HEK293 (cell line): ENCODE measurements around the gene MMP15.

Experiments used
- CTCF ChIA-PET: fragments of 350-600 bp; formaldehyde crosslinking; extraction: SDS; loops from one replicate; lab custom pipeline; 2021; ENCODE audit warnings: antibody characterized with exemption; lab: Yijun Ruan, JAX
- POLR2A ChIA-PET: fragments of 300-600 bp; formaldehyde crosslinking; extraction: SDS; loops from one replicate; lab custom pipeline; 2020; ENCODE audit warnings: antibody characterized with exemption, inconsistent platforms; lab: Yijun Ruan, JAX
- H3K27ac ChIP-seq: fragments of 200-500 bp; sonication (Bioruptor generic); 2 replicates; pipeline ENCODE4 v1.5.1; 2014; ENCODE audit warnings: low read depth, low read length, control low read depth, inconsistent platforms; ENCODE audit errors: extremely low read depth
- H3K36me3 ChIP-seq, 2 experiments: fragments of 200-500 bp in 1 of 2; sonication (Bioruptor generic) in 1 of 2; 1 replicate in 1 of 2; 2 replicates in 1 of 2; pipeline ENCODE4 v1.5.1; 2014 to 2017; ENCODE audit warnings: inconsistent platforms in 2 of 2, low read length in 2 of 2; ENCODE audit not compliant: control insufficient read depth in 2 of 2, insufficient read depth in 1 of 2
- H3K4me1 ChIP-seq: fragments of 200-500 bp; sonication (Bioruptor generic); 2 replicates; pipeline ENCODE4 v1.5.1; 2014; ENCODE audit warnings: mild to moderate bottlenecking, low read length, inconsistent platforms; ENCODE audit not compliant: control insufficient read depth, insufficient read depth
- H3K4me3 ChIP-seq: 2 replicates; pipeline ENCODE4 v1.5.1; 2011; ENCODE audit warnings: low read depth, mild to moderate bottlenecking, control low read depth, low read length, moderate library complexity
- H3K9me3 ChIP-seq: fragments of 200-500 bp; sonication (Bioruptor generic); 2 replicates; pipeline ENCODE4 v1.5.1; 2014; ENCODE audit warnings: low read depth, low read length, inconsistent platforms; ENCODE audit not compliant: control insufficient read depth, insufficient read depth
- ATF2 ChIP-seq: fragments of 450-650 bp; formaldehyde crosslinking; IDR thresholded peaks from 2 replicates; pipeline ENCODE4 v1.5.1; 2016; ENCODE audit warnings: missing biosample characterization, missing genetic modification characterization, low read depth
- BCL11B ChIP-seq: fragments of 450-650 bp; formaldehyde crosslinking; IDR thresholded peaks from 2 replicates; pipeline ENCODE4 v1.5.1; 2016; ENCODE audit warnings: low read depth, missing biosample characterization, missing genetic modification characterization
- IKZF3 ChIP-seq: fragments of 450-650 bp; IDR thresholded peaks from 2 replicates; pipeline ENCODE4 v1.5.0; 2018; ENCODE audit warnings: missing biosample characterization, mild to moderate bottlenecking, missing genetic modification characterization, moderate library complexity
- KLF16 ChIP-seq: fragments of 450-650 bp; formaldehyde crosslinking; IDR thresholded peaks from 2 replicates; pipeline ENCODE4 v1.5.1; 2017; ENCODE audit warnings: missing biosample characterization, missing genetic modification characterization
- KLF8 ChIP-seq: fragments of 450-650 bp; formaldehyde crosslinking; IDR thresholded peaks from 2 replicates; pipeline ENCODE4 v1.5.1; 2016; ENCODE audit warnings: missing biosample characterization, missing genetic modification characterization
- KLF9 ChIP-seq: fragments of 450-650 bp; formaldehyde crosslinking; IDR thresholded peaks from 2 replicates; pipeline ENCODE4 v1.5.1; 2016; ENCODE audit warnings: missing biosample characterization, missing genetic modification characterization, low read depth
- RBAK ChIP-seq: fragments of 450-650 bp; formaldehyde crosslinking; IDR thresholded peaks from 2 replicates; pipeline ENCODE4 v1.5.1; 2016; ENCODE audit warnings: missing biosample characterization, missing genetic modification characterization
- SCRT1 ChIP-seq: fragments of 450-650 bp; formaldehyde crosslinking; IDR thresholded peaks from 2 replicates; pipeline ENCODE4 v1.5.1; 2016; ENCODE audit warnings: missing biosample characterization, missing genetic modification characterization, borderline replicate concordance
- SP2 ChIP-seq: fragments of 450-650 bp; formaldehyde crosslinking; IDR thresholded peaks from 2 replicates; pipeline ENCODE4 v1.5.1; 2016; ENCODE audit warnings: missing biosample characterization, missing genetic modification characterization
- ZBTB20 ChIP-seq: fragments of 450-650 bp; formaldehyde crosslinking; IDR thresholded peaks from 2 replicates; pipeline ENCODE4 v1.5.1; 2016; ENCODE audit warnings: missing biosample characterization, missing genetic modification characterization
- ZBTB6 ChIP-seq: fragments of 450-650 bp; formaldehyde crosslinking; IDR thresholded peaks from 2 replicates; pipeline ENCODE4 v1.5.1; 2017; ENCODE audit warnings: missing biosample characterization, missing genetic modification characterization
- ZFHX2 ChIP-seq: fragments of 450-650 bp; formaldehyde crosslinking; conservative IDR thresholded peaks from 2 replicates; pipeline ENCODE4 v1.5.1; 2016; ENCODE audit warnings: missing biosample characterization, missing genetic modification characterization
- ZNF133 ChIP-seq: fragments of 450-650 bp; formaldehyde crosslinking; IDR thresholded peaks from 2 replicates; pipeline ENCODE4 v1.5.1; 2016; ENCODE audit warnings: missing biosample characterization, missing genetic modification characterization
- ZNF138 ChIP-seq: fragments of 450-650 bp; formaldehyde crosslinking; IDR thresholded peaks from 2 replicates; pipeline ENCODE4 v1.5.1; 2016; ENCODE audit warnings: missing biosample characterization, missing genetic modification characterization, borderline replicate concordance
- ZNF169 ChIP-seq: fragments of 450-650 bp; formaldehyde crosslinking; IDR thresholded peaks from 2 replicates; pipeline ENCODE4 v1.5.1; 2016; ENCODE audit warnings: missing biosample characterization, missing genetic modification characterization
- ZNF302 ChIP-seq: fragments of 450-650 bp; formaldehyde crosslinking; IDR thresholded peaks from 2 replicates; pipeline ENCODE4 v1.5.1; 2016; ENCODE audit warnings: missing biosample characterization, missing genetic modification characterization, low read depth
- ZNF391 ChIP-seq: fragments of 450-650 bp; formaldehyde crosslinking; IDR thresholded peaks from 2 replicates; pipeline ENCODE4 v1.5.1; 2016; ENCODE audit warnings: low read depth, missing biosample characterization, missing genetic modification characterization, borderline replicate concordance
- ZNF473 ChIP-seq: fragments of 450-650 bp; formaldehyde crosslinking; IDR thresholded peaks from 2 replicates; pipeline ENCODE4 v1.5.1; 2017; ENCODE audit warnings: missing biosample characterization, missing genetic modification characterization
- ZNF513 ChIP-seq: fragments of 450-650 bp; IDR thresholded peaks from 2 replicates; pipeline ENCODE4 v1.5.1; 2018; ENCODE audit warnings: missing biosample characterization, missing genetic modification characterization
- ZNF521 ChIP-seq: fragments of 450-650 bp; formaldehyde crosslinking; IDR thresholded peaks from 2 replicates; pipeline ENCODE4 v1.5.1; 2017; ENCODE audit warnings: missing biosample characterization, mild to moderate bottlenecking, missing genetic modification characterization
- ZNF529 ChIP-seq: fragments of 450-650 bp; formaldehyde crosslinking; IDR thresholded peaks from 2 replicates; pipeline ENCODE4 v1.5.1; 2017; ENCODE audit warnings: missing genetic modification characterization, missing biosample characterization; ENCODE audit not compliant: insufficient replicate concordance
- ZNF530 ChIP-seq: fragments of 450-650 bp; formaldehyde crosslinking; IDR thresholded peaks from 2 replicates; pipeline ENCODE4 v1.5.1; 2016; ENCODE audit warnings: low read depth, missing biosample characterization, missing genetic modification characterization
- ZNF549 ChIP-seq: fragments of 450-650 bp; IDR thresholded peaks from 2 replicates; pipeline ENCODE4 v1.5.1; 2018; ENCODE audit warnings: missing biosample characterization, missing genetic modification characterization, mild to moderate bottlenecking, inconsistent platforms, moderate library complexity
- ZNF571 ChIP-seq: fragments of 450-650 bp; formaldehyde crosslinking; IDR thresholded peaks from 2 replicates; pipeline ENCODE4 v1.5.0; 2017; ENCODE audit warnings: missing biosample characterization, missing genetic modification characterization
- ZNF610 ChIP-seq: fragments of 450-650 bp; formaldehyde crosslinking; IDR thresholded peaks from 2 replicates; pipeline ENCODE4 v1.5.1; 2016; ENCODE audit warnings: missing biosample characterization, missing genetic modification characterization, borderline replicate concordance
- ZNF621 ChIP-seq: fragments of 450-650 bp; formaldehyde crosslinking; IDR thresholded peaks from 2 replicates; pipeline ENCODE4 v1.5.1; 2017; ENCODE audit warnings: missing biosample characterization, missing genetic modification characterization
- ZNF76 ChIP-seq: fragments of 450-650 bp; formaldehyde crosslinking; IDR thresholded peaks from 2 replicates; pipeline ENCODE4; 2016; ENCODE audit warnings: low read depth, missing biosample characterization, missing genetic modification characterization, borderline replicate concordance
- ZNF830 ChIP-seq: fragments of 450-650 bp; IDR thresholded peaks from 2 replicates; pipeline ENCODE4 v1.5.0; 2018; ENCODE audit warnings: missing biosample characterization, missing genetic modification characterization, low read depth, mild to moderate bottlenecking, moderate library complexity
- ZSCAN16 ChIP-seq: fragments of 450-650 bp; formaldehyde crosslinking; IDR thresholded peaks from 2 replicates; pipeline ENCODE4 v1.5.1; 2016; ENCODE audit warnings: missing biosample characterization, missing genetic modification characterization
- ZSCAN18 ChIP-seq: fragments of 450-650 bp; formaldehyde crosslinking; IDR thresholded peaks from 2 replicates; pipeline ENCODE4 v1.5.1; 2016; ENCODE audit warnings: missing biosample characterization, missing genetic modification characterization
- ZSCAN5A ChIP-seq: fragments of 450-650 bp; formaldehyde crosslinking; IDR thresholded peaks from 2 replicates; pipeline ENCODE4 v1.5.1; 2016; ENCODE audit warnings: missing biosample characterization, missing genetic modification characterization

The MMP15 gene

GRCh38 chr16:58025351-58026138 lies at the start of gene MMP15:
TSS of gene MMP15 (plus strand) at chr16:58025754. CDS start at chr16:58026351, 597 bp downstream.
- Histone ChIP-seq H3K27ac (peak within 1 kb of the TSS; percentile 68; the same call in 1 of the 2 replicates), H3K9me3 (no peaks in the 10 kb centered on the region), H3K4me3 (peak within 1 kb of the TSS; percentile 63), H3K4me1 (peaks cover 16% of the 10 kb centered on the region), H3K36me3 (peaks cover 0 to 8% of the 10 kb centered on the region in 2 experiments; a peak in 1 of 3 replicates)
- ChIA-PET POLR2A (interaction anchor here (0.6 to 7.9 kb wide), 4 partner anchors 13 to 291 kb away, joined by 3 to 51 read pairs (median 6); partner anchors contain the start of genes CFAP20 and KATNB1), CTCF (interaction anchor here (0.7 to 4.1 kb wide), 4 partner anchors 88 to 104 kb away, joined by 3 to 41 read pairs (median 4); partner anchors contain the start of gene CFAP20)
- TF ChIP-seq ZSCAN18 (tag by site-specific recombination): no peak
- no peak for TF ChIP-seq ZNF138
- TF ChIP-seq ZNF621: no peak
- no peak for TF ChIP-seq ZNF830
- TF ChIP-seq ZNF513 (tag by site-specific recombination): no peak
- no peak for TF ChIP-seq ZNF473 (tag by site-specific recombination)
- no peak for TF ChIP-seq IKZF3 (tag by site-specific recombination)
- TF ChIP-seq ZNF571: no peak
- TF ChIP-seq ZNF391 (tag by site-specific recombination): no peak
- TF ChIP-seq KLF8 (tag by site-specific recombination): peak; percentile 76; the same call in 1 of the 2 replicates
- TF ChIP-seq ZNF529 (tag by site-specific recombination): no peak
- no peak for TF ChIP-seq ZNF521
- no peak for TF ChIP-seq BCL11B (tag by site-specific recombination)
- no peak for TF ChIP-seq ZNF169 (tag by site-specific recombination)
- no peak for TF ChIP-seq ZNF133
- no peak for TF ChIP-seq ZSCAN5A (tag by site-specific recombination)
- no peak for TF ChIP-seq ZNF530 (tag by site-specific recombination)
- TF ChIP-seq ZNF610: no peak
- peak; percentile 71 for TF ChIP-seq ZBTB20 (tag by site-specific recombination)
- TF ChIP-seq KLF16 (tag by site-specific recombination): peak; percentile 75
- TF ChIP-seq ZNF549 (tag by site-specific recombination): no peak
- TF ChIP-seq ZFHX2 (tag by site-specific recombination): peak; percentile 95
- no peak for TF ChIP-seq ZNF302 (tag by site-specific recombination)
- TF ChIP-seq ZSCAN16 (tag by site-specific recombination): no peak
- peak; percentile 52; the same call in 1 of the 2 replicates for TF ChIP-seq ZNF76 (tag by site-specific recombination)
- peak; percentile 78 for TF ChIP-seq SP2 (tag by site-specific recombination)
- peak; percentile 97 for TF ChIP-seq KLF9 (tag by site-specific recombination)
- no peak for TF ChIP-seq ATF2 (tag by site-specific recombination)
- no peak for TF ChIP-seq RBAK
- TF ChIP-seq SCRT1: peak; percentile 17; the same call in 1 of the 2 replicates
- TF ChIP-seq ZBTB6 (tag by site-specific recombination): no peak
